Adrenal gland (tissue), 5 donors: ENCODE measurements around the gene PDS5B.

Source experiments
- POLR2A ChIP-seq, 2 donors: fragments of 450-650 bp; IDR thresholded peaks; one replicate each; pipeline ENCODE4 v1.6.1; 2017; ENCODE audit warnings: antibody characterized with exemption in 2 of 2, mild to moderate bottlenecking in 2 of 2, moderate library complexity in 1 of 2
- TF ChIP-seq, protein P1 (sequence below), 6 experiments: fragments of 450-650 bp in 4 of 6; fragments of 200-600 bp in 2 of 6; sonication (generic) in 1 of 6; IDR thresholded peaks; 1 replicate in 5 of 6; 2 replicates in 1 of 6; pipeline versions ENCODE4 v1.5.1 to v1.8.0; 2016 to 2021; ENCODE audit warnings: antibody characterized with exemption in 6 of 6, mild to moderate bottlenecking in 2 of 6, moderate library complexity in 1 of 6
- donor health status: DM: no; HTN: no; CAD: no.

GRCh38 chr13:32624441-32624840, 38.2 kb downstream of the PDS5B start:
- TF ChIP-seq, protein P1, sequence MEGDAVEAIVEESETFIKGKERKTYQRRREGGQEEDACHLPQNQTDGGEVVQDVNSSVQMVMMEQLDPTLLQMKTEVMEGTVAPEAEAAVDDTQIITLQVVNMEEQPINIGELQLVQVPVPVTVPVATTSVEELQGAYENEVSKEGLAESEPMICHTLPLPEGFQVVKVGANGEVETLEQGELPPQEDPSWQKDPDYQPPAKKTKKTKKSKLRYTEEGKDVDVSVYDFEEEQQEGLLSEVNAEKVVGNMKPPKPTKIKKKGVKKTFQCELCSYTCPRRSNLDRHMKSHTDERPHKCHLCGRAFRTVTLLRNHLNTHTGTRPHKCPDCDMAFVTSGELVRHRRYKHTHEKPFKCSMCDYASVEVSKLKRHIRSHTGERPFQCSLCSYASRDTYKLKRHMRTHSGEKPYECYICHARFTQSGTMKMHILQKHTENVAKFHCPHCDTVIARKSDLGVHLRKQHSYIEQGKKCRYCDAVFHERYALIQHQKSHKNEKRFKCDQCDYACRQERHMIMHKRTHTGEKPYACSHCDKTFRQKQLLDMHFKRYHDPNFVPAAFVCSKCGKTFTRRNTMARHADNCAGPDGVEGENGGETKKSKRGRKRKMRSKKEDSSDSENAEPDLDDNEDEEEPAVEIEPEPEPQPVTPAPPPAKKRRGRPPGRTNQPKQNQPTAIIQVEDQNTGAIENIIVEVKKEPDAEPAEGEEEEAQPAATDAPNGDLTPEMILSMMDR (IDR thresholded peaks at IDR 0.05) = no peak
- TF ChIP-seq POLR2A (IDR thresholded peaks at IDR 0.05) = no peak
